GM12878 (cell line): ENCODE measurements around the gene CDX4. TPM values are rescaled to one million over a fixed set of nuclear protein-coding genes. Genes with fewer than 3 reads are reported as not detected.

ENCODE experiments used
- polyA plus RNA-seq, 11 experiments: library from polyadenylated mRNA; depleted of rRNA in 4 of 11; unstranded in 6 of 11; stranded (reverse) in 5 of 11; fragments of >200 nt; fragmentation: Nextera tagmentation in 4 of 11; fragmentation: Illumina TruSeq in 1 of 11; extraction: Ambion mirVana in 4 of 11; extraction: Trizol in 1 of 11; gene quantifications; 1 replicate in 1 of 11; 2 replicates in 10 of 11; pipeline versions ENCODE4 v1.2.1 to v1.2.3, GENCODE V29; 2011 to 2016; ENCODE audit warnings: inconsistent platforms in 2 of 11, missing spikeins in 2 of 11, low read depth in 1 of 11
- small RNA-seq: library from RNA; depleted of rRNA; stranded (forward); fragments of <200 nt; gene quantifications from one replicate; pipeline ENCODE3, GENCODE V24; 2014
- total RNA-seq, 4 experiments: library from RNA; depleted of rRNA in 3 of 4; stranded (reverse); fragments of >200 nt in 3 of 4; fragmentation: Illumina TruSeq in 1 of 4; extraction: Trizol in 1 of 4; gene quantifications; 2 replicates each; pipeline versions ENCODE4 v1.2.1 to v1.2.3, GENCODE V29; 2013 to 2021

The CDX4 gene
- total and polyA plus RNA-seq, 10 of the 15 experiments (the other 5 are each of a cell fraction or from before 2014, with no cell fraction given) = not detected

Small RNA genes within 50 kb of the gene (small RNA-seq; reads per million reads assigned to genes)
- gene MORF4L1P6 = not detected
- gene RNU6-1044P = not detected

Other genes with a start within 250 kb of the CDX4 start
- gene NAP1L2, start 232.2 kb upstream of the CDX4 start, total RNA-seq (2014; rRNA removed) = 2.9 and 3.8 TPM in 2 replicates
- gene NAP1L2, start 232.2 kb upstream of the CDX4 start, total RNA-seq (2014; rRNA removed; fragmentation: Illumina TruSeq; extraction: Trizol) = 4.4 and 4.7 TPM in 2 replicates
- gene NAP1L2, start 232.2 kb upstream of the CDX4 start, total RNA-seq (2021) = 3.6 and 3.9 TPM in 2 replicates
- 0.04 and 0.05 TPM in 2 replicates for gene NAP1L2, start 232.2 kb upstream of the CDX4 start, polyA plus RNA-seq (2011; rRNA removed)
- 4.1 and 4.6 TPM in 2 replicates for gene NAP1L2, start 232.2 kb upstream of the CDX4 start, polyA plus RNA-seq (2014; fragmentation: Illumina TruSeq; extraction: Trizol)
- gene NAP1L2, start 232.2 kb upstream of the CDX4 start, polyA plus RNA-seq (2014; fragmentation: Nextera tagmentation; extraction: Ambion mirVana) = 1 to 10 TPM; 2.2 to 4.9 TPM
- 2.7 and 4.0 TPM in 2 replicates for gene NAP1L2, start 232.2 kb upstream of the CDX4 start, polyA plus RNA-seq (2014; rRNA removed)
- 1 to 10 TPM; 1.4 to 2.3 TPM for gene NAP1L2, start 232.2 kb upstream of the CDX4 start, polyA plus RNA-seq (2016; fragmentation: Nextera tagmentation; extraction: Ambion mirVana)
- 4.3 and 5.2 TPM in 2 replicates for gene CHIC1, start 116.1 kb downstream of the CDX4 start, total RNA-seq (2014; rRNA removed)
- gene CHIC1, start 116.1 kb downstream of the CDX4 start, total RNA-seq (2014; rRNA removed; fragmentation: Illumina TruSeq; extraction: Trizol) = 4.4 and 5.0 TPM in 2 replicates
- 4.2 and 4.4 TPM in 2 replicates for gene CHIC1, start 116.1 kb downstream of the CDX4 start, total RNA-seq (2021)
- gene CHIC1, start 116.1 kb downstream of the CDX4 start, polyA plus RNA-seq (2011; rRNA removed) = 7.6 and 13.7 TPM in 2 replicates
- gene CHIC1, start 116.1 kb downstream of the CDX4 start, polyA plus RNA-seq (2014; fragmentation: Illumina TruSeq; extraction: Trizol) = 4.9 and 5.2 TPM in 2 replicates
- under 1 TPM; 0.72 to 0.73 TPM for gene CHIC1, start 116.1 kb downstream of the CDX4 start, polyA plus RNA-seq (2014; fragmentation: Nextera tagmentation; extraction: Ambion mirVana)
- gene CHIC1, start 116.1 kb downstream of the CDX4 start, polyA plus RNA-seq (2014; rRNA removed) = 2.3 and 3.2 TPM in 2 replicates
- gene CHIC1, start 116.1 kb downstream of the CDX4 start, polyA plus RNA-seq (2016; fragmentation: Nextera tagmentation; extraction: Ambion mirVana) = 1 to 10 TPM; 1.4 to 2.8 TPM